Measurements from ENCODE around the gene KCNQ1OT1.
A peak's percentile ranks its signal among the peaks of the same experiment; 100 is the strongest.

KCNQ1OT1 gene

GRCh38 chr11:2651054-2651617 lies 48.7 kb downstream of the KCNQ1OT1 start:
- Histone ChIP-seq H3K27me3 (replicated peaks in 2 of 5; ENCODE audit: control insufficient read depth in 4 of 5, insufficient read depth in 5 of 5, low read length in 4 of 5) (no peaks in the 10 kb centered on the region), H3K36me3 (ENCODE audit: control insufficient read depth in 4 of 4, insufficient read depth in 4 of 4, low read length in 3 of 4) (no peaks in the 10 kb centered on the region), H3K4me1 (ENCODE audit: control extremely low read depth in 1 of 4, control insufficient read depth in 4 of 4, insufficient read depth in 4 of 4, low read length in 3 of 4) (peaks cover 0 to 6% (median 3%) of the 10 kb centered on the region in 4 experiments), H3K4me3 (ENCODE audit: control insufficient read depth in 1 of 7, extremely low read depth in 1 of 7, insufficient read depth in 4 of 7, low read depth in 2 of 7, low read length in 6 of 7) (no peak overlapping the region), H3K9me3 (ENCODE audit: control extremely low read depth in 1 of 5, control insufficient read depth in 4 of 5, insufficient read depth in 2 of 5, low read depth in 1 of 5, low read length in 4 of 5) (peaks cover 11 to 67% (median 34%) of the 10 kb centered on the region in 5 experiments), H3K27ac (ENCODE audit: insufficient read depth in 1 of 2, low read depth in 1 of 2, low read length in 2 of 2, poor library complexity in 1 of 2, severe bottlenecking in 2 of 2) (no peak overlapping the region)
- DNase-seq: no peak
- ChIA-PET POLR2A (no interaction called here), CTCF (no interaction called here)
- WGBS (ENCODE audit: insufficient coverage): 100% methylated on average over 3 of the region's 4 CpGs

GRCh38 chr11:2650343-2650867 lies 49.4 kb downstream of the KCNQ1OT1 start:
- Histone ChIP-seq H3K9me3 (ENCODE audit: control extremely low read depth in 1 of 5, control insufficient read depth in 4 of 5, insufficient read depth in 2 of 5, low read depth in 1 of 5, low read length in 4 of 5) (peaks cover 15 to 74% (median 41%) of the 10 kb centered on the region in 5 experiments), H3K27ac (ENCODE audit: insufficient read depth in 1 of 2, low read depth in 1 of 2, low read length in 2 of 2, poor library complexity in 1 of 2, severe bottlenecking in 2 of 2) (no peak overlapping the region), H3K36me3 (ENCODE audit: control insufficient read depth in 4 of 4, insufficient read depth in 4 of 4, low read length in 3 of 4) (no peaks in the 10 kb centered on the region), H3K4me1 (ENCODE audit: control extremely low read depth in 1 of 4, control insufficient read depth in 4 of 4, insufficient read depth in 4 of 4, low read length in 3 of 4) (no peaks in the 10 kb centered on the region), H3K27me3 (replicated peaks in 2 of 5; ENCODE audit: control insufficient read depth in 4 of 5, insufficient read depth in 5 of 5, low read length in 4 of 5) (no peaks in the 10 kb centered on the region), H3K4me3 (ENCODE audit: control insufficient read depth in 1 of 7, extremely low read depth in 1 of 7, insufficient read depth in 4 of 7, low read depth in 2 of 7, low read length in 6 of 7) (no peak overlapping the region)
- ChIA-PET POLR2A (no interaction called here), CTCF (no interaction called here)
- DNase-seq: no peak
- WGBS (ENCODE audit: insufficient coverage): no CpG with 5 or more reads among the region's 2 CpGs

GRCh38 chr11:2649848-2650247 lies 49.9 kb downstream of the KCNQ1OT1 start:
- ChIA-PET CTCF (interaction anchor here (0.6 kb wide), 1 partner anchor 30 kb away, joined by 3 read pairs; no protein-coding TSS in a partner anchor), POLR2A (no interaction called here)
- no peak for DNase-seq

GRCh38 chr11:2649400-2649799 lies 50.4 kb downstream of the KCNQ1OT1 start:
- ChIA-PET CTCF (interaction anchor here (0.6 kb wide), 1 partner anchor 30 kb away, joined by 3 read pairs; no protein-coding TSS in a partner anchor), POLR2A (no interaction called here)
- H3K36me3 ChIP-seq (ENCODE audit: control insufficient read depth in 4 of 4, insufficient read depth in 4 of 4, low read length in 3 of 4): no peaks in the 10 kb centered on the region
- no peak overlapping the region for H3K27ac ChIP-seq (ENCODE audit: insufficient read depth in 1 of 2, low read depth in 1 of 2, low read length in 2 of 2, poor library complexity in 1 of 2, severe bottlenecking in 2 of 2)
- peak in 1 of 3 donors; percentile 8 for DNase-seq
- H3K4me3 ChIP-seq (ENCODE audit: control insufficient read depth in 1 of 7, extremely low read depth in 1 of 7, insufficient read depth in 4 of 7, low read depth in 2 of 7, low read length in 6 of 7): no peak overlapping the region
- no peaks in the 10 kb centered on the region for H3K27me3 ChIP-seq (replicated peaks in 2 of 5; ENCODE audit: control insufficient read depth in 4 of 5, insufficient read depth in 5 of 5, low read length in 4 of 5)
- no peaks in the 10 kb centered on the region for H3K4me1 ChIP-seq (ENCODE audit: control extremely low read depth in 1 of 4, control insufficient read depth in 4 of 4, insufficient read depth in 4 of 4, low read length in 3 of 4)
- H3K9me3 ChIP-seq (ENCODE audit: control extremely low read depth in 1 of 5, control insufficient read depth in 4 of 5, insufficient read depth in 2 of 5, low read depth in 1 of 5, low read length in 4 of 5): peaks cover 15 to 84% (median 47%) of the 10 kb centered on the region in 5 experiments

More at GRCh38 chr11:2649848-2650247, 49.9 kb downstream of the KCNQ1OT1 start:
- Histone ChIP-seq H3K36me3 (ENCODE audit: control insufficient read depth in 4 of 4, insufficient read depth in 4 of 4, low read length in 3 of 4) (no peaks in the 10 kb centered on the region), H3K27me3 (replicated peaks in 2 of 5; ENCODE audit: control insufficient read depth in 4 of 5, insufficient read depth in 5 of 5, low read length in 4 of 5) (no peaks in the 10 kb centered on the region), H3K4me3 (ENCODE audit: control insufficient read depth in 1 of 7, extremely low read depth in 1 of 7, insufficient read depth in 4 of 7, low read depth in 2 of 7, low read length in 6 of 7) (no peak overlapping the region), H3K4me1 (ENCODE audit: control extremely low read depth in 1 of 4, control insufficient read depth in 4 of 4, insufficient read depth in 4 of 4, low read length in 3 of 4) (no peaks in the 10 kb centered on the region), H3K27ac (ENCODE audit: insufficient read depth in 1 of 2, low read depth in 1 of 2, low read length in 2 of 2, poor library complexity in 1 of 2, severe bottlenecking in 2 of 2) (no peak overlapping the region), H3K9me3 (ENCODE audit: control extremely low read depth in 1 of 5, control insufficient read depth in 4 of 5, insufficient read depth in 2 of 5, low read depth in 1 of 5, low read length in 4 of 5) (peaks cover 15 to 80% (median 47%) of the 10 kb centered on the region in 5 experiments)
- no CpG with 5 or more reads among the region's 2 CpGs for WGBS (ENCODE audit: insufficient coverage)

- POLR2A ChIA-PET: no interaction called here
- CTCF ChIA-PET: no interaction called here
- no peaks in the 10 kb centered on the region for H3K27me3 ChIP-seq (replicated peaks in 2 of 5; ENCODE audit: control insufficient read depth in 4 of 5, insufficient read depth in 5 of 5, low read length in 4 of 5)
- no peaks in the 10 kb centered on the region for H3K36me3 ChIP-seq (ENCODE audit: control insufficient read depth in 4 of 4, insufficient read depth in 4 of 4, low read length in 3 of 4)
- no peaks in the 10 kb centered on the region for H3K4me1 ChIP-seq (ENCODE audit: control extremely low read depth in 1 of 4, control insufficient read depth in 4 of 4, insufficient read depth in 4 of 4, low read length in 3 of 4)
- H3K9me3 ChIP-seq (ENCODE audit: control extremely low read depth in 1 of 5, control insufficient read depth in 4 of 5, insufficient read depth in 2 of 5, low read depth in 1 of 5, low read length in 4 of 5): peaks cover 23 to 90% (median 48%) of the 10 kb centered on the region in 5 experiments
- no CpG with 5 or more reads among the region's 6 CpGs for WGBS (ENCODE audit: insufficient coverage)
- no peak overlapping the region for H3K27ac ChIP-seq (ENCODE audit: insufficient read depth in 1 of 2, low read depth in 1 of 2, low read length in 2 of 2, poor library complexity in 1 of 2, severe bottlenecking in 2 of 2)
- H3K4me3 ChIP-seq (ENCODE audit: control insufficient read depth in 1 of 7, extremely low read depth in 1 of 7, insufficient read depth in 4 of 7, low read depth in 2 of 7, low read length in 6 of 7): no peak overlapping the region
- DNase-seq: no peak
Measured at GRCh38 chr11:2647953-2648352, 51.8 kb downstream of the KCNQ1OT1 start.

GRCh38 chr11:2647167-2647566 lies 52.6 kb downstream of the KCNQ1OT1 start:
- no peak overlapping the region for H3K27ac ChIP-seq (ENCODE audit: insufficient read depth in 1 of 2, low read depth in 1 of 2, low read length in 2 of 2, poor library complexity in 1 of 2, severe bottlenecking in 2 of 2)
- H3K36me3 ChIP-seq (ENCODE audit: control insufficient read depth in 4 of 4, insufficient read depth in 4 of 4, low read length in 3 of 4): no peaks in the 10 kb centered on the region
- H3K4me1 ChIP-seq (ENCODE audit: control extremely low read depth in 1 of 4, control insufficient read depth in 4 of 4, insufficient read depth in 4 of 4, low read length in 3 of 4): no peaks in the 10 kb centered on the region
- ChIA-PET POLR2A (no interaction called here), CTCF (no interaction called here)
- no peaks in the 10 kb centered on the region for H3K27me3 ChIP-seq (replicated peaks in 2 of 5; ENCODE audit: control insufficient read depth in 4 of 5, insufficient read depth in 5 of 5, low read length in 4 of 5)
- WGBS (ENCODE audit: insufficient coverage): 100% methylated on average over 1 of the region's 1 CpG
- DNase-seq: no peak
- no peak overlapping the region for H3K4me3 ChIP-seq (ENCODE audit: control insufficient read depth in 1 of 7, extremely low read depth in 1 of 7, insufficient read depth in 4 of 7, low read depth in 2 of 7, low read length in 6 of 7)
- peaks cover 24 to 86% (median 43%) of the 10 kb centered on the region in 5 experiments for H3K9me3 ChIP-seq (ENCODE audit: control extremely low read depth in 1 of 5, control insufficient read depth in 4 of 5, insufficient read depth in 2 of 5, low read depth in 1 of 5, low read length in 4 of 5)

- no peak for DNase-seq
- WGBS (ENCODE audit: insufficient coverage): 88% methylated on average over 1 of the region's 1 CpG
Measured at GRCh38 chr11:2645779-2646118, 54.0 kb downstream of the KCNQ1OT1 start.

More at GRCh38 chr11:2645779-2646118, 54.0 kb downstream of the KCNQ1OT1 start:
- no peaks in the 10 kb centered on the region for H3K27me3 ChIP-seq (replicated peaks in 2 of 5; ENCODE audit: control insufficient read depth in 4 of 5, insufficient read depth in 5 of 5, low read length in 4 of 5)
- H3K36me3 ChIP-seq (ENCODE audit: control insufficient read depth in 4 of 4, insufficient read depth in 4 of 4, low read length in 3 of 4): no peaks in the 10 kb centered on the region
- POLR2A ChIA-PET: no interaction called here
- peaks cover 24 to 84% (median 37%) of the 10 kb centered on the region in 5 experiments for H3K9me3 ChIP-seq (ENCODE audit: control extremely low read depth in 1 of 5, control insufficient read depth in 4 of 5, insufficient read depth in 2 of 5, low read depth in 1 of 5, low read length in 4 of 5)
- CTCF ChIA-PET: interaction anchor here (1.2 kb wide), 1 partner anchor 15 kb away, joined by 3 read pairs; no protein-coding TSS in a partner anchor
- no peak overlapping the region for H3K4me3 ChIP-seq (ENCODE audit: control insufficient read depth in 1 of 7, extremely low read depth in 1 of 7, insufficient read depth in 4 of 7, low read depth in 2 of 7, low read length in 6 of 7)
- H3K27ac ChIP-seq (ENCODE audit: insufficient read depth in 1 of 2, low read depth in 1 of 2, low read length in 2 of 2, poor library complexity in 1 of 2, severe bottlenecking in 2 of 2): no peak overlapping the region
- no peaks in the 10 kb centered on the region for H3K4me1 ChIP-seq (ENCODE audit: control extremely low read depth in 1 of 4, control insufficient read depth in 4 of 4, insufficient read depth in 4 of 4, low read length in 3 of 4)
